ENCODE data around the gene RAPGEF2.
"Not testable (repeated sequence)": the region's sequence is repeated elsewhere in the genome, so short reads cannot be mapped to it uniquely, and the experiment has no call there.

Gene RAPGEF2

DNA sequence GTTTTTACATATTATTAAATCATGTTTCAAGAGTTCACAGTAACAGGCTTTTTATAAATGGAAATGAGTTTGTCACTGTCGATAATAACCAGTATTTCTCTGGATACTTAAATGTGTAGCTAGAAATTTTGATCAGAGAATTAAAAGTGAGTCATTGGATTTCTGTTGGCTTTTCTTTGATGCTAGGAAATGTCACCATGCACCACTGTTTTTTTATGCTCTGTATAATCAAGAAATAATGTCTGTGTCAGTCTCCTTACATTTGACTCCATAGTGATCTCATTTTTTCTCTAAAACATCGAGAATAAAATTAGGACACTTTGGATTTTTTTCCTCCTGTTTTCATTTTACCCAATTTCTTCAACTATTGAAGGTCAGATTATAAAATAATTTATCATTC lies 234.2 kb downstream of the RAPGEF2 start:
- no peak for DNase-seq

GRCh38 chr4:159341522-159341921 lies 238.6 kb downstream of the RAPGEF2 start:
- no peak for DNase-seq

GRCh38 chr4:159342374-159342773 lies 239.5 kb downstream of the RAPGEF2 start:
- DNase-seq: no peak

DNA sequence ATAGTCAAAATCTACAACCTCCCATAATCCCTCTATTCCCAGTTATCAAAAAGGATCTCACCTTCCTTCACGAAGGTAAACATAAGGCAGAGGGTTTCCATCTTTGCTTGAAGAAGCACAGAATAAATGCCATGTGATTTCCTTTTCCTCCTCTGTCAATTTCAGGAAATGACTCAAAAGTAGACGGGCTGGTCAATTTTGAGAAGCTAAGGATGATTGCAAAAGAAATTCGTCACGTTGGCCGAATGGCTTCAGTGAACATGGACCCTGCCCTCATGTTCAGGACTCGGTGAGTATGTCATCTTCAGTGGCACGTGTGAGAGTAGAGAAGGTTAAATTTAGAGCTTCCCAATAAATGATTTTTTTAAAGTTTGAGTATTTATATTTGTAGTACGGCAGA lies 240.2 kb downstream of the RAPGEF2 start:
- no peak for DNase-seq

DNA sequence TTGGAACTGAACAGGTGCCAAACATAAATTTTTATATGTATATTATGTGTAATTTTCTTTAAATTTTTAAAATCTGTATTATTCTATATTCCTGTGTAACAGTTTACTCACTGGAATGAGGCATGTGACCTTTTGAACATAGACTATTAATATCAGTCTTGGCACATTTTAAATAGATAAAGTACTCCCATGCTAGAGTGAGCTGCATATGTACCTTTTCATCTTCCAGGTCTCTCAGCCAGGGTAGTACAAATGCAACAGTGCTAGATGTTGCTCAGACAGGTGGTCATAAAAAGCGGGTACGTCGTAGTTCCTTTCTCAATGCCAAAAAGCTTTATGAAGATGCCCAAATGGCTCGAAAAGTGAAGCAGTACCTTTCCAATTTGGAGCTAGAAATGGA lies 242.0 kb downstream of the RAPGEF2 start:
- no peak for DNase-seq

- DNase-seq: no peak
Observed at GRCh38 chr4:159346681-159347080, 243.8 kb downstream of the RAPGEF2 start.

- no peak for DNase-seq
Observed at GRCh38 chr4:159347813-159348212, 244.9 kb downstream of the RAPGEF2 start.

GRCh38 chr4:159349332-159349731 lies 246.5 kb downstream of the RAPGEF2 start:
- DNase-seq: no peak

DNA sequence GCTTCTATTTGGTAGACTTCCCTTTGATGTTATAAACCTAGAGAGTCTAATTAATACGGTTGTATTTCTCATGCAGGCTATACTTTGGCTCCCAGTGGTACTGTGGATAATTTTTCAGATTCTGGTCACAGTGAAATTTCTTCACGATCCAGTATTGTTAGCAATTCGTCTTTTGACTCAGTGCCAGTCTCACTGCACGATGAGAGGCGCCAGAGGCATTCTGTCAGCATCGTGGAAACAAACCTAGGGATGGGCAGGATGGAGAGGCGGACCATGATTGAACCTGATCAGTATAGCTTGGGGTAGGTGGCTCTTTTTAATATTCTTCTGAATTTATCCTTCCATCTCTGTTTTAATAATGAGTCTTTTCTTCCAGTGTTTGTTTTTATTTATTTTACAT lies 249.7 kb downstream of the RAPGEF2 start:
- no peak for DNase-seq

- DNase-seq: no peak
Observed at GRCh38 chr4:159353422-159354116, 250.7 kb downstream of the RAPGEF2 start.

DNA sequence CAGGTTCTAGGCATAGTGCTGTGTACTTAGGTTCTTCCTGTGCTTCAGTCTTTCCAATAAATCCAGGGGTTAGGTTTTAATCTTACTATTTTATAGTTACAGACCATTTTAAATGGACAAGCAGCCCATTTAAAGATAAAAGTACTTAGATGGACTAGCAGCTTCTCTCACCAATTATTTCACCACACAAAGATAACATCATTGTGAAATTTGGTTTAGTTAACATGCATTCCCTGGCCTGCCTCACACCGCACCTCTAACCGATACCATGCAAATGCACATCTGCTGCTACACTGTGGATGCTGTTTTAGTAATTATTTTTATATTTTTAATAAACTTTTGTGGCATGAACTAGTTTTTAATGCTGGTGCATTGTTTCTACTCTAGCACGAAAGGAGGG lies 252.6 kb downstream of the RAPGEF2 start:
- DNase-seq: no peak

GRCh38 chr4:159357350-159357749 lies 254.5 kb downstream of the RAPGEF2 start:
- no peak for DNase-seq

DNA sequence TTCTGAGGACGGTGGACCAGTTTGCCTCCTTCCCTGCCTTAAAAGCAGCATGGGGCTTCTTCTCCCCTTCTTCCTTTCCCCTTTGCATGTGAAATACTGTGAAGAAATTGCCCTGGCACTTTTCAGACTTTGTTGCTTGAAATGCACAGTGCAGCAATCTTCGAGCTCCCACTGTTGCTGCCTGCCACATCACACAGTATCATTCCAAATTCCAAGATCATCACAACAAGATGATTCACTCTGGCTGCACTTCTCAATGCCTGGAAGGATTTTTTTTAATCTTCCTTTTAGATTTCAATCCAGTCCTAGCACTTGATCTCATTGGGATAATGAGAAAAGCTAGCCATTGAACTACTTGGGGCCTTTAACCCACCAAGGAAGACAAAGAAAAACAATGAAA lies 255.3 kb downstream of the RAPGEF2 start:
- DNase-seq: no peak

DNA sequence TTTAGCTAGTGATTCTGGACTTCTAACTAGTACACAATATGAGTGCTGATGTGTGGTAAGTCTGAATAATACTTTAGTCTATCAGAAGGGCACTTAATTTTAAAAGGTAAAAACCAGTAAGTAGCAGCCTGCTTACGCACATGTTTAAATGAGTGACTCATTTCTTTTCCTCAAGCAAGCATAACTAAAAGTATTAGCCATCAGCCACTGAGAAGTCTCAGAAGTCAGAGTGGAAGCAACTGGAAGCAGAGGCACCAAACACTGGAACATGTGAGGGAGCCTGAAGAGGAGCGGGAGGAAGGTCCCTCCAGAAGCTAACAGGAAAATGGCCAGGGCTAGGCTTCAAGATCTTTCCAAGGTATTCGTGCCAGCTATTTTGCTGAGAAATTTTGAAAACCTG lies 257.7 kb downstream of the RAPGEF2 start:
- no peak for DNase-seq

DNA sequence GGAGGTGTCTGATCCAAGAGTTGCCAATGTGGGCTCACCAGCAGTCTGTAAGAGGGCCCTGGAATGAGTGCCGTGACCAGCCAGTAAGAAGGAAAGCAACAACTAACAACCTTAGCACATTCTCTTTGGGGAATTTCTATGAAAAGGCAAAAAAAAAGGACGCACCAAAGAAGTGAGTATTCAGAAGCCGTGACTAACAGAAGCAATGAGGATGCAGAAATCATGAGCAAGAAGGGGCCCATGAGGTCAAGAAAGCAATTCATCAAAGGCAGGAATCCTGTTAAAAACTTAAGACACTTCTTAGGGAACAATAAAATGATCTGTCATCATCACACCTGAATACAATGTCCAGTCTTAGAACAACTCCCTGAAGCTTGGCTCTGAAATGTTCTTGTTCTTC lies 260.5 kb downstream of the RAPGEF2 start:
- no peak for DNase-seq

DNA sequence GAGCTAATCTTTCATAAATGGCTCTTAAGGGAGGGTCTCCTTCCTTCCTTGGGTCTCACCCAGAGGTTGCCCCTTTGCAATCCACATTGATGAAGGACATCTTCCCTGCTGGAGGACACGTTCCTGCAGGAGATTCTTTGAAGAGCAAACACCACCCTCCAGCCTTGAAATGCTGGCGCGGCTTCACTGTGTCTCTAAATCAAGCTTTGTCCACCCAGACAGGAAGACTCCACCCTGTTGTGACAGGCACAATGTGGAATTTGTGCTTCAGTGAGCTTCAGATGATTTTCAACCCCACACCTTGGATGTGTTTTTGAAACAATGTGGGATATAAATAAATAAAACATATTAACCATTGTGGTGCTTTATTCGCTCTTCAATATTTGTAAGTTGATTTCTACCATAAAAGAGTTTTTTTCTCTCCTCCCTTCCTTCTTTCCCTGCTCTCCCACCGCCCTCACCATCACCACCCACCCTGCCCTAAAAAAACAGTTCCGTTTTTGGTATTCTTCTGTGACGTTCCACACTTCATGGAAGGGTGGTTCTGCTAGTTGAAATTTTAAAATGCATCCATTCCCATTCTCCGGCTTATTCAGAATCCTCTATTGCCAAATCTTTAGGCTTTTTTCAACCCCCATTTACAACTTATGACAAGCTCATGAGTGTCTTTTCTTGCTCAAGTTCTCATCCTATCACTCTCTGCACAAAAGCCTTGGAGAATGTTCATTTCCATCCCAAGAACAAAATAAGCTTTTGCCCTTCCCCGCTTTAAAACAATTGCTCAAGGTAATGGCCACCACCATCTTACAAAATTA lies 264.3 kb downstream of the RAPGEF2 start:
- no peak for DNase-seq

- DNase-seq: no peak
Observed at GRCh38 chr4:159367781-159368080, 264.9 kb downstream of the RAPGEF2 start.

DNA sequence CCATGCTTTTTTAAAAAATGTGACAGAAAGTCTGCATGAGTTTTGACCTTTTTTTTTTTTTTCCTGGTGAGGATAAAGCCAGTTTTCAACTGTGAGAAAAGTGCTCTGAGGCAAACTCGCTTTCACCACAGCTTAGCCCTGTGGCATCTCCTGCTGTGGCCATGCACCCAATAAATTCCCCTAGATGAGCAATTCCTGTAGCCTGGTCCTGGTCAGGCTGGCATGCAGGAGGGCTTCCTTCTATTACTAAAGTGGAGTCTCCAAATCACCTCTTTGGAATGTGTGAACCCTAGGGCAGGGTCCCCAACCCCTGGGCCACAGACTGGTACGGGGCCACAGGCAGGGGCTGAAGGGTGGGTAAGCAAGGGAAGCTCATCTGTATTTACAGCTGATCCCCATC lies 265.4 kb downstream of the RAPGEF2 start:
- DNase-seq: no peak

GRCh38 chr4:159369256-159369655 lies 266.4 kb downstream of the RAPGEF2 start:
- no peak for DNase-seq

DNA sequence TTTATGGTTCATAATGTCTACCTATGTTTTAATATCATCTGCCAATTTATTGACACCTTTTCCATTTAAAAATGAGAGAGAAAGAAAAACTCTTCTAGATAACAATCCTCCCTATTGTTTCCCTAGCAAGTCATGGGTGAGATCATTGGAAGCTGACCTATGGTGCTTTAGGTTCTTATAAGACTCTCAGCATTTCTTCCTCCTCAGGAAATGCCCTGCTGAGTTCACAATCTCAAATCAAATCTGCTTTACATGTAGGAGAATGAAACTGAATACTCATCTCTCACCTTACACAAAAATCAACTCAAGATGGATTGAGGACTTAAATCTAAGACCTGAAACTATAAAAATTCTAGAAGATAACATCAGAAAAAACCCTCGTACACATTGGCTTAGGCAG lies 267.4 kb downstream of the RAPGEF2 start:
- no peak for DNase-seq

DNA sequence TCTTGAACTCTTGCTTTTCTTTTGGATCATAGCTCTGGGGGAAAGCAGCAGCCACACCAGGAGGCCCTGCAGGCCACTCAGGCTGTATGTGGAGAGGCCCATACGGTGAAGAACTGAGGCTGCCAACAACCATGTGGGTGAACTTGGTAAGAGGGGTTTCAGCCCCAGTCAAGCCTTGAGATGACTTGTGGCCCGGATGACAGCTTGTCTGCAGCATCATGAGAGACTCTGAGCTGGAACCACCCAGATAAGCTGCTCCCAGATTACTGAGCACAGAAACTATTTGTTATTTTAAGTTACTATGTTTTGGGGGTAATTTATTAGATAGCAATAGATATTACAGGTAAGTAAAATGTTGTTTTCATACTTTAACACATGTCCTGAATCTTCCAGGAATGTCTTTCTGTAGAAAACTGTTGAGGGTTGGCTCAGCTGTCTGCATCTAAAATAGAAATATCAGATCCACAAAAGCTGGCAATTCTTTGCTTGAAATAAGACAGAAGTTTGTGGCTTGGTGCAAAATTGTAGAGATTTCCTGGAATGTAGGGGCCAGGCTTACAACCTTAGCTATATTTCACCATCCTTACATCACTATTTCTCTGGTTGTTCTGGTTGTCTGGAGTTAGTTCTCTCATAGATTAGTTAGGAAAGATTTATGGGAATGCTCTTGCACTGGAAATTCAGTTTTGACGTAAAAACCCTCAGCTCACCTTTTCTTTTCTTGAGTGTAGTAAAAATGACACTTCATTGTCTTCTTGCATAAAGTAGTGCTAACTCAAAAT lies 272.1 kb downstream of the RAPGEF2 start:
- no peak for DNase-seq

GRCh38 chr4:159376289-159376688 lies 273.4 kb downstream of the RAPGEF2 start:
- DNase-seq: no peak

- DNase-seq: no peak
Observed at GRCh38 chr4:159378056-159378616, 275.3 kb downstream of the RAPGEF2 start.

- DNase-seq: not testable (repeated sequence)
Observed at GRCh38 chr4:159379064-159379463, 276.2 kb downstream of the RAPGEF2 start.

All from right forelimb (tissue), 1 donor.